Measurements from ENCODE around the gene VPS9D1.

The VPS9D1 gene

GRCh38 chr16:89732142-89732917 is 11.6 kb upstream of the VPS9D1 start:
- no peak for DNase-seq

GRCh38 chr16:89730610-89731234 is 10.0 kb upstream of the VPS9D1 start:
- DNase-seq, result no peak

- no peak for DNase-seq
Measured at GRCh38 chr16:89729863-89730593, 9.3 kb upstream of the VPS9D1 start.

GRCh38 chr16:89729293-89729692 is 8.6 kb upstream of the VPS9D1 start:
- DNase-seq, result no peak

GRCh38 chr16:89727406-89728120 is 6.9 kb upstream of the VPS9D1 start:
- DNase-seq, result no peak

- no peak for DNase-seq
Measured at GRCh38 chr16:89723279-89724250, 2.9 kb upstream of the VPS9D1 start.

GRCh38 chr16:89722392-89723278 is 1.9 kb upstream of the VPS9D1 start:
- no peak for DNase-seq

- DNase-seq, result no peak
Measured at GRCh38 chr16:89721546-89722391, 1.1 kb upstream of the VPS9D1 start.

GRCh38 chr16:89720551-89720812 is 216 bp downstream of the VPS9D1 start:
- DNase-seq, result no peak

- DNase-seq, result no peak
Measured at GRCh38 chr16:89717688-89718505, 2.8 kb downstream of the VPS9D1 start.

GRCh38 chr16:89716916-89717687 is 3.6 kb downstream of the VPS9D1 start:
- no peak for DNase-seq

GRCh38 chr16:89716493-89716892 is 4.2 kb downstream of the VPS9D1 start:
- no peak for DNase-seq

GRCh38 chr16:89712274-89712781 is 8.4 kb downstream of the VPS9D1 start:
- no peak for DNase-seq

- no peak for DNase-seq
Measured at GRCh38 chr16:89711601-89712273, 9.0 kb downstream of the VPS9D1 start.

- no peak for DNase-seq
Measured at GRCh38 chr16:89710709-89711564, 9.8 kb downstream of the VPS9D1 start.

GRCh38 chr16:89709716-89710432 is 10.8 kb downstream of the VPS9D1 start:
- DNase-seq, result no peak
